Measurements from ENCODE around the gene ALDH1A3. TPM values are rescaled to one million over a fixed set of nuclear protein-coding genes. Genes with fewer than 3 reads are reported as not detected.

ALDH1A3 gene
- total and polyA plus RNA-seq, 7 donors = 8.6 to 71.2 (median 36.4) TPM

DNA sequence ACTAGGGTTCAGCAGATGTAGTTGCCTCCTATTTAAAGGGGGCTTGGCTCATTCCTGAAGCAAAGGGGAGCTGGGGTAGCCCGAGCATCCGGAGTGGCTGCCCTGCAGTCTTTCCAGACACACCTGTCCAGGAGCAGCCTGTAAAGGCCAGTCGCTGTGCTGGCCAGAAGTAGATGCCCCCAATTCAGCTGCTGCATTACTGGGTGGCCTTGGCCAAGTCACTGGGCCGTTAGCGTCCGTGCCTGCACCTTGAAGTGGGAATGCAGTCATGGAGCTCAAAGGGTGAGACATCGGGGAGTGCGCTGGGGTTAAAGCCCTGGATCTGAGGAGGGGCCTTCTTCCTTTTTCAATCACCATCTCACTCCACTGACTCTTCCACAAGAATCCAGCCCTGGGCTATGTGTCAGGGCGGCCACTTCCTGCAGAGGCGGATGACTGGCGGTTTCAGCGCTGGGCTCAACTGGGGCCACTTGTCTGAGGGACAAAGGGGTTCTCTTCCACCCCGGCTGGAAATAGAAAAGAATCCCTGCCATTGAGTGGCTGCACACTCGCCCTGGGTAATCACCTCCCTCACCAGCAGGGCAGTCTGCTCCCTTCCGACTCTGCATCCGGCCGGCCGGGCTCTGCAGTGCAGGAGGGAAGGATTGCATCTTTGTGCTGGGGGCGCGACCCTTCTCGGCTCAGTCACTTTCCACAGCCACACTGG, 11.8 kb downstream of the ALDH1A3 start:
- no peak overlapping the region for H3K4me3 ChIP-seq
- DNase-seq = peak; percentile 58
- no peaks in the 10 kb centered on the region for H3K9me3 ChIP-seq
- H3K36me3 ChIP-seq = peaks cover 0 to 16% (median 0%) of the 10 kb centered on the region in 4 donors
- H3K4me1 ChIP-seq = peaks cover 0 to 15% (median 12%) of the 10 kb centered on the region in 4 donors
- WGBS, 2 donors = 60 to 77% methylated on average over 21 of the region's 21 CpGs
- H3K27ac ChIP-seq = peak overlapping the region in 3 of 4 donors; percentile 3 to 21 (median 17)
- intact Hi-C loops (cut with DNase I) = no loop called here
- H3K27me3 ChIP-seq = no peaks in the 10 kb centered on the region
- TF ChIP-seq POLR2A (IDR thresholded peaks at IDR 0.05) (no peak), EP300 (IDR thresholded peaks at IDR 0.05) (no peak), POLR2AphosphoS5 (IDR thresholded peaks at IDR 0.05) (no peak)
- TF ChIP-seq, protein P1, sequence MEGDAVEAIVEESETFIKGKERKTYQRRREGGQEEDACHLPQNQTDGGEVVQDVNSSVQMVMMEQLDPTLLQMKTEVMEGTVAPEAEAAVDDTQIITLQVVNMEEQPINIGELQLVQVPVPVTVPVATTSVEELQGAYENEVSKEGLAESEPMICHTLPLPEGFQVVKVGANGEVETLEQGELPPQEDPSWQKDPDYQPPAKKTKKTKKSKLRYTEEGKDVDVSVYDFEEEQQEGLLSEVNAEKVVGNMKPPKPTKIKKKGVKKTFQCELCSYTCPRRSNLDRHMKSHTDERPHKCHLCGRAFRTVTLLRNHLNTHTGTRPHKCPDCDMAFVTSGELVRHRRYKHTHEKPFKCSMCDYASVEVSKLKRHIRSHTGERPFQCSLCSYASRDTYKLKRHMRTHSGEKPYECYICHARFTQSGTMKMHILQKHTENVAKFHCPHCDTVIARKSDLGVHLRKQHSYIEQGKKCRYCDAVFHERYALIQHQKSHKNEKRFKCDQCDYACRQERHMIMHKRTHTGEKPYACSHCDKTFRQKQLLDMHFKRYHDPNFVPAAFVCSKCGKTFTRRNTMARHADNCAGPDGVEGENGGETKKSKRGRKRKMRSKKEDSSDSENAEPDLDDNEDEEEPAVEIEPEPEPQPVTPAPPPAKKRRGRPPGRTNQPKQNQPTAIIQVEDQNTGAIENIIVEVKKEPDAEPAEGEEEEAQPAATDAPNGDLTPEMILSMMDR (IDR thresholded peaks at IDR 0.05) = no peak

DNA sequence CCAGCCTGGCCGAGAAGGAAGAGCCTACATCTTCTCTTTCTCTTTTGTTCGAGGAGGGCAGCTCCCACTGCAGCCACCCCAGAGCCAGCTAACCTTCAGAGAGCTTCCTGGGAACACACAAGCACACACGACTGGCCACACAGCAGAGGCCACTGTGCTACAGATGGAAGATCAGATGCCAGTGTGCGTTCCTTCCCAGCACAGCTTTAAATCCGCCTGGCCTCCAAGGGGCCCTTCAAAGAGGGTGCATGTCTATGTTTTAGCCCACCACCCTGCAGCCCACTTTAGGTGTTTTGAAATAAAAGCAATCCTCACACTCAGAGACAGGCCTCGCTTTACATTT, 12.4 kb downstream of the ALDH1A3 start:
- DNase-seq = peak; percentile 56
- 67 to 73% methylated on average over 6 of the region's 6 CpGs for WGBS, 2 donors
- H3K4me1 ChIP-seq = peaks cover 0 to 15% (median 12%) of the 10 kb centered on the region in 4 donors
- TF ChIP-seq POLR2AphosphoS5 (IDR thresholded peaks at IDR 0.05) (no peak), EP300 (IDR thresholded peaks at IDR 0.05) (no peak), POLR2A (IDR thresholded peaks at IDR 0.05) (no peak)
- TF ChIP-seq, protein P1 (IDR thresholded peaks at IDR 0.05) = no peak
- peaks cover 0 to 16% (median 0%) of the 10 kb centered on the region in 4 donors for H3K36me3 ChIP-seq
- H3K27me3 ChIP-seq = no peaks in the 10 kb centered on the region
- no peak overlapping the region for H3K4me3 ChIP-seq
- intact Hi-C loops (cut with DNase I) = no loop called here
- no peak overlapping the region for H3K27ac ChIP-seq
- H3K9me3 ChIP-seq = no peaks in the 10 kb centered on the region

DNA sequence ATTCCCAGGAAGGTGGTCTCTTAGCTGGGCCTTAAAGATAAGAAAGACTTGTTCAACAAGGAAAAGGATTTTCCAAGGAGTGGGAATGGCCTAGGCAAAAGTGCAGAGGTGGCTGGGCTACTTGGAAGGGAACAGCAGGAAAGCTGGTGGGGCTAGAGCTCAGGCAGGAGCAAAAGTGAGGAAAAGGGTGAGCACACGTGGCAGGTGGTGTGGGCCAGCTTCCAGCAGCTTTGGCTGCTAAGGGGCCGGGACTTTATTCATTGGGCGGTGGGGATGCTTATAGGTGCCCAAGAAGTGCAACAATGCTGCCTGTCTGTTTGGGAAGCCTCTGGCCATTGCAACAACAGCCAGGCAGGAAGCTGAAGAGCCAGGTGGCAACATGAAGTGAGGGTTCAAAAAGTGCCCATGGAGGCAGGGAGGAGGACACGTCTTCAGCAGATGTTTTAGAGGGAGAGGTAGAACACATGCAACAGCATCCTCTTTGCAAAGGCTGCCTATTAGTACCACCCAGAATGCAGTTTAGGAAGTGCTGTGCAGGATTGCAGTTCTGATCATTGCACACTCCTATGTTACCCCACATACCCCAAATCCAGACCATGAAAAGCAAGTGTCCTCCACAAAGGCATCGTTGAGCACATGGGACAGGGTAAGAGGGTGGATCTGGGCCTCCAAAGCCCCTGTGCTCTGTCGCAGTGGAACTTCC, 13.8 kb downstream of the ALDH1A3 start:
- H3K36me3 ChIP-seq = peaks cover 0 to 16% (median 0%) of the 10 kb centered on the region in 4 donors
- intact Hi-C loops (cut with DNase I) = no loop called here
- H3K4me1 ChIP-seq = peaks cover 0 to 15% (median 12%) of the 10 kb centered on the region in 4 donors
- H3K4me3 ChIP-seq = no peak overlapping the region
- no peak overlapping the region for H3K27ac ChIP-seq
- no peaks in the 10 kb centered on the region for H3K9me3 ChIP-seq
- TF ChIP-seq, protein P1 (IDR thresholded peaks at IDR 0.05) = no peak
- TF ChIP-seq EP300 (IDR thresholded peaks at IDR 0.05) (no peak), POLR2AphosphoS5 (IDR thresholded peaks at IDR 0.05) (no peak), POLR2A (IDR thresholded peaks at IDR 0.05) (no peak)
- no peak for DNase-seq
- 89% methylated on average over 6 of the region's 6 CpGs for WGBS, 2 donors
- no peaks in the 10 kb centered on the region for H3K27me3 ChIP-seq

DNA sequence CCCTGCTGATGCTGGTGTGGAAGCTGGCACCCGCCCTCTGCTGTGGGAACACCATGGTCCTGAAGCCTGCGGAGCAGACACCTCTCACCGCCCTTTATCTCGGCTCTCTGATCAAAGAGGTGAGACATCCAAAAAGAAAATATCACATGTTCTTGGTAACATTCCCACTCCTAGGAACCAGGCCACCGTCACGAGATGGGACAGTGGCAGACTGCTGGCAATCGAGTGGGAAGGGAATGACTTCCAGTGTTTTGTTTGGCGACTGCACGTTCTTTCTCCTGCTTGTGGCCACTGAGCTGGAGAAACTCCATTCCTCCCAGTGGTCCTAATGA, 14.3 kb downstream of the ALDH1A3 start:
- intact Hi-C loops (cut with DNase I) = no loop called here
- peak; percentile 53 for DNase-seq
- H3K36me3 ChIP-seq = peaks cover 0 to 16% (median 0%) of the 10 kb centered on the region in 4 donors
- H3K27me3 ChIP-seq = no peaks in the 10 kb centered on the region
- TF ChIP-seq, protein P1 (IDR thresholded peaks at IDR 0.05) = no peak
- TF ChIP-seq EP300 (IDR thresholded peaks at IDR 0.05) = no peak
- no peak for TF ChIP-seq POLR2AphosphoS5 (IDR thresholded peaks at IDR 0.05)
- no peak for TF ChIP-seq POLR2A (IDR thresholded peaks at IDR 0.05)
- WGBS, 2 donors = 91 to 92% methylated on average over 9 of the region's 9 CpGs
- H3K9me3 ChIP-seq = no peaks in the 10 kb centered on the region
- H3K4me3 ChIP-seq = no peak overlapping the region
- peaks cover 0 to 10% (median 10%) of the 10 kb centered on the region in 4 donors for H3K4me1 ChIP-seq
- H3K27ac ChIP-seq = no peak overlapping the region
